ENCODE data around the gene SLC16A6.
"Not testable (repeated sequence)": the region's sequence is repeated elsewhere in the genome, so short reads cannot be mapped to it uniquely, and the experiment has no call there.

SLC16A6 gene, protein sequence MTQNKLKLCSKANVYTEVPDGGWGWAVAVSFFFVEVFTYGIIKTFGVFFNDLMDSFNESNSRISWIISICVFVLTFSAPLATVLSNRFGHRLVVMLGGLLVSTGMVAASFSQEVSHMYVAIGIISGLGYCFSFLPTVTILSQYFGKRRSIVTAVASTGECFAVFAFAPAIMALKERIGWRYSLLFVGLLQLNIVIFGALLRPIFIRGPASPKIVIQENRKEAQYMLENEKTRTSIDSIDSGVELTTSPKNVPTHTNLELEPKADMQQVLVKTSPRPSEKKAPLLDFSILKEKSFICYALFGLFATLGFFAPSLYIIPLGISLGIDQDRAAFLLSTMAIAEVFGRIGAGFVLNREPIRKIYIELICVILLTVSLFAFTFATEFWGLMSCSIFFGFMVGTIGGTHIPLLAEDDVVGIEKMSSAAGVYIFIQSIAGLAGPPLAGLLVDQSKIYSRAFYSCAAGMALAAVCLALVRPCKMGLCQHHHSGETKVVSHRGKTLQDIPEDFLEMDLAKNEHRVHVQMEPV

DNA sequence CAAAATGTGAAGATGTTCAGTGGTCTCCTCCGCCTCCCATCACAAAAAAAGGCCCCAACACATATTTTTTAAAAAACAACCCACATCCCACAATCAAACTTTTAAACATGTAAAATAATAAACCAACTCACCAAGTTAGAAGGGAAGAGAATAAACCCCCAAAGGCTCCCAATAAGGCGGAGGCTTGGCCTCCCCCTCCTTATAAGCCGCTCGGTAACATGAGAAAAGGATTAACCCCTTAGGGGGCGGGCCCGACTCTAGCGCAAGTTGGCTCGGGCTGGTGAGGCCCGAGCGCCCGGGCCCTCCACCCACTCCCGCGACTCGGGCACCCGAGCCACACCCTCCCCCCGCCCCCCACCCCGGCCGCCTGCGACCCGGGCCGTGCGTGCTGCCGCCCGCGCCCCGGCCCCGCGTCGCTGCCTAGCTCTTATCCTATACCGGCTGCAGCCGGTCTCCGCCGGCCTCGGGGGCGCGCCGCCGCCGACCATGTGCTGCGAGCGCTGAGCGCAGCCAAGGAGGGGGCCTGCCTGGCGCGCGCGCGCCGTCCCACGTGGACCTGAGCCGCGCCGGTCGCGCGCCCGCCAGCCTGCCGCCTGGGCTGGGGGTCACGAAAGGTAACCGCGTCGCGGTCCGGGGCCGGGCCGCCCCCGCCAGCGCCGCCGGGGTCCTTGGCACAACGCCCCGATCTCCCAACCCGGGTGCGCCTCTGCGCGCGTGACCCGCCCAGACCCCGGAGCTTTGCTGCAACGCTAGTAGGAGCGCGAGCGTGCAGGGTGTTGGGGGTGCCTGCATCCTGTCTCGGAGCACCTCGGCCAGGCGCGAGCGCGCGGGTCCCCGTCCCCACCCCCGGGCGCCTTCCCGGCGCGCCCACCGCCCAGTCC is at the start of gene SLC16A6, which contains the start of gene ARSG:
Gene SLC16A6 (minus strand): TSS at position 173 of the 881 bp plus-strand sequence. CDS start 12,807 bp downstream, outside the sequence.
Gene ARSG (plus strand): TSS at position 541 of the 881 bp plus-strand sequence. CDS start 15,999 bp downstream, outside the sequence.
- DNase-seq (ENCODE audit: low spot score), result peak; percentile 81

DNA sequence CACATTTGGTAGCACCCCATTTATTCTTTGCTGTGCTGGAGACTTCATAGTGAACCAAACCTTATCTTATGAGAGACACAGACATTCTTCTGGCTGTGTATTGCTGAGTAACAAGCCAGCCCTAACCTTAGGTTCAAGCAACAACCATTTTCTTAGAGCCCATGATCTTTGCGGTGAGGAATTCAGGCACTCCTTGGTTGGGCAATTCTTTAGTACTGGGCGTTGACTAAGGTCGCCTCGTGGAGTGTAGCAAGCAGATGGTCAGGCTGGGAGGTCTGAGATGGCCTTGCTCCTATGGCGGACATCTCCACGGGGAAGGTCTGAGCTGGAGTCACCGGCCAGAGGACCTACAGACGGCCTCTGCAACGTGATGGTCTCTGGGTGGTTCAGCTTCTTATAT is 43.5 kb upstream of the SLC16A6 start:
- DNase-seq (ENCODE audit: low spot score), result no peak

DNA sequence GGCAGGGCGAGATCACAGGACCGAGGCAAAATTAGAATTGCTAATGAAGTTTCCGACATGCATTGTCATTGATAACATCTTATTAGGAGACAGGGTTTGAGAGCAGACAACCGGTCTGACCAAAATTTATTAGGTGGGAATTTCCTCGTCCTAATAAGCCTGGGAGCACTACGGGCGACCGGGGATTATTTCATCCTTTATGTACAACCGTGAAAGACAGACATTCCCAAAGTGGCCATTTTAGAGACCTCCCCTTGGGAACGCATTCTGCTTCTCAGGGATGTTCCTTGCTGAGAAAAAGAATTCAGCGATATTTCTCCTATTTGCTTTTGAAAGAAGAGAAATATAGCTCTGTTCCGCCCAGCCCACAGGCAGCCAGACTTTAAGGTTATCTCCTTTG is 41.0 kb upstream of the SLC16A6 start:
- not testable (repeated sequence) for DNase-seq (ENCODE audit: low spot score)

DNA sequence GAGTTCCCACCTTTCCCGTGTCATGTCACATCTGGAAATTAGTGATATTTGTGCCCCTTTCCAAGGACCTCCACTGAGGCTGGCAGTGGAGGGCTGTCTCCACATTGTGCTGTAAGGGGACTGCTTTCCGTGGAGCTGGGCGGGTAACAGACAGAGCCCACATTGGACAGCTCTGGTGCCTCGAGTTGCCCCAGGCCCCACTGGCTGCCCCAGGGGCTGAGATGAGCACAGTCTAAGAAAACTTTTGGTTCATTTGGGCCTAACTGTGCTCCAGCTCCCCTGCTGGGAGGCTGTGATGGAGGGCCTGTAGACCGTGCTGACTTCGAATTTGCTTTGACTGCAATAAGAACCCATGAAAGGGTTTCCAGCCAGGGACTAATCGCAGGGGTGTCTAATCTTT is 38.4 kb upstream of the SLC16A6 start:
- DNase-seq (ENCODE audit: low spot score), result no peak

DNA sequence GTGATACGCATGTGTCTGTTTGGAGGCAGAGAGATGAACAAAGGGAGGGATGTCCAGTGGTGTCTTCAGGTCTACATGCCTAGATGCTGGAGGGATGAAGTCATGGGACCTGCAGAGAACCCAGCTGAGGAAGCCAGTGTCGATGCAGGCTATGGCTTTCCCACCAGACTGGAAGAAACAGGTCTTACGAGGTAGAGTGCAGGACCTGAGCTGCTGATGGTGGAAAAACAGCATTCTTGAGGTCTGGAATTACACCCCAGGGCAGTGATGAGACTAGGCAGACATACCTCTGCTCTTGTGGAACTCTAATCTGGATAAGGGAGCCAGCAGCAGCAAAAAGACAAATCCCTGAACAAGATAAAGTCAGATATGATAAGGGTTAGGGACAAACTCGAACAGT is 37.7 kb upstream of the SLC16A6 start:
- DNase-seq (ENCODE audit: low spot score), result no peak

DNA sequence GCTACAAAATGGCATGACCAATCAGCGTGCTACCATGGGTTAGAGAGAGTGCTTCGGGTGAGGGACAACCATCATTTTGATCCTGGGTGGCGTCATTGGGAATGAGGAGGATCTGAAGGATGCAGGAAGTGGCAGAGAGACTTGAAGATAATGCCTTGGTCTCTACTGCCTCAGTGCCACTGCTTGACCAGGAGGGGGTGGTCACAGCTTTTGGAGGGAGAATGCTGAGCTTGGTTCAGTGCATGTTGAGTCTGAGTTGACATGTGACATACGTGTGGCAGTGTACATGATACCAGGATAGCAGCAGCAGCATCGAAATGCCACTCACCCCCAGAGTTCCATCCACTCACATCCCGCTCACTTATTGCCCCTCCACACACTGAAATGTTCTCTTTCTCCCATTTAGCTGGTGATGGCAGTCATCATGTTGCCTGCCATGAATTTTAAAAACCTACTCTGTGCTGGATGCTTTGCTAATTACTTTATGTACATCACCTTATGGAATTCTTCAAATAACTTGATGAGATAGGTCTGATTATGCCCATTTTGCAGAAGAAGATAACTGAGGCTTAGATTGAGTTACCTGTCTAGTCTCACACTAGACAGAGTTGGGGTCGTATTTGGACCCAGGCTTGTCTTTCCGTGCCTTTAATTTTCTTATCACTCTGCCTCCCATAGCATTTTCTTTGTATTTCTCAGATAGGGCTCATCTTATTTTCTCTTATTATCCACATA is 37.1 kb upstream of the SLC16A6 start:
- no peak for DNase-seq (ENCODE audit: low spot score)

DNA sequence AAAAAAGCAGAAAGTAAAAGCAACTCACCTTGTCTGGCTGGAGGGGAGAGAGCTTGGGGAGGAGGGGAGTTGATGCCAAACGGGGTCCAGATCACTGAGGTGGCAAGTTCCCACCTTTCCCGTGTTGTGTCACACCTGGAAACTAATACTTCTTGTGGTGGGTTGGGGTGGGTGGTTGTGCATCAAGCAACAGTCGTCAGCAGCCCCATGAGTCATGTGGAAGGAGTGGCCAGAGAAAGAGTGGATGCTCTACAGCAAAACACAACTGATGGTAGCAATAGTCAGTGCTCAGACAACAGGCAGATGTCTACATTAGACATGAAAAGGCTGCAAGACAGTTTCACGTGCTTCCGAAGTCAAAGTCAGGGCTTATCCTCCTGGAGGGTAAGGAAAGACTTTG is 35.8 kb upstream of the SLC16A6 start:
- DNase-seq (ENCODE audit: low spot score), result no peak

DNA sequence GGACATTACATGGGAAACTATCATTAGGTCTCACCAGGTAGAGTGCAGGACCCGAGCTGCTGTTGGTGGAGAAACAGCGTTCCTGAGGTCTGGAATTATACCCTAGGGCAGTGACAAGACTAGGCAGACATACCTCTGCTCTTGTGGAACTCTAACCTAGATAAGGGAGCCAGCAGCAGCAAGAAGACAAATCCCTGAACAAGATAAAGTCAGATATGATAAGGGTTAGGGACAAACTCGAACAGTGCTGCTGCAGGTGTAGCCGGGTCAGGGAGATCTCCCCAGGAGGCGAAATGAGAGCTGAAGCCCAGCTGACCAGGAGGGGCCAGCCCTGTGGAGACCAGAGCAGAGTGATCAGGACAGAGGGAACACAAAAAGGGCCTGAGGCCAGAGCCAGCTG is 35.0 kb upstream of the SLC16A6 start:
- DNase-seq (ENCODE audit: low spot score), result no peak

DNA sequence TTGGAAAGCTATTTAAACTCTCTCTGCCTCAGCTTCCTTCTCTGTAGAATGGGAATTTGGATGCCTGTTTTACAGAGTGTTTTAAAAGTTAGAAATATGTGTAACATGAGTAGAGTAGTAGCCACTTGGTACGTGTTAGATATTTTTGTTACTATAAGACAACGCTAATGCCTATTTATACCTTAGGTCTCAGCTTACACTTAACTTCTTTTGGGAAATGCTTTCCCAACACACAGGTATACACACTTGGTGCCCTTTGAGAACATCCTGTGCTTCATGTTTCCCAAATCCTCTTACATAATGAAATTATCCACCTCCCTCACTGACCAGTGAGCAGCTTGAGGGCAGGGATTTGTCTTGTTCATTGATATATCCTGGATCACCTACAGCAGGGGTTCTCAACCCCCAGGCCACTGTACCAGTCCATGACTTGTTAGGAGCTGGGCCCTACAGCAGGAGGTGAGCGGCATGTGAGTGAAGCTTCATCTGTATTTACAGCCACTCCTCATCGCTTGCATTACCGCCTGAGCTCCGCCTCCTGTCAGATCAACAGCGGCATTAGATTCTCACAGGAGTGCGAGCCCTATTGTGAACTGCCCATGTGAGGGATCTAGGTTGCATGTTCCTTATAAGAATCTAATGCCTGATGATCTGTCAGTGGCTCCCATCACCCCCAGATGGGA is 33.9 kb upstream of the SLC16A6 start:
- DNase-seq (ENCODE audit: low spot score), result no peak

DNA sequence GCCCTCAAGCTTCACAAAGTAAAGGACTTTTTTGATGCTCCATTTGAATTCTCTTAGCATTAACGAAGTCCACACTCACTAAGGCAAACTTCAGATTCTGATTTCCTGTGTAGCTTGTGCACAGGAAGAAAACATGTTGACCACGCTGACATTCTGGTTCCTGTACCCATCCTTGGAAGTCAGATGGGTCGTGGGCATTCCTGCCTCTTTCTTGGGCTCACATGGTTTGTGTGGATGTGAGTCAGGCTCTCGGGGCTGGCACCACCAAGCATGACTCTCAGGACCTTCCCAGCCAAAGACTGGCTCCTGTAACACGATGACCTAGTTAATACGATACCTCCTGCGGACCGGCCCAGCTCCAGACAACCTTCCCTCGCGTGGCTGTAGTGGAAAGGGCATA is 33.2 kb upstream of the SLC16A6 start:
- no peak for DNase-seq (ENCODE audit: low spot score)

DNA sequence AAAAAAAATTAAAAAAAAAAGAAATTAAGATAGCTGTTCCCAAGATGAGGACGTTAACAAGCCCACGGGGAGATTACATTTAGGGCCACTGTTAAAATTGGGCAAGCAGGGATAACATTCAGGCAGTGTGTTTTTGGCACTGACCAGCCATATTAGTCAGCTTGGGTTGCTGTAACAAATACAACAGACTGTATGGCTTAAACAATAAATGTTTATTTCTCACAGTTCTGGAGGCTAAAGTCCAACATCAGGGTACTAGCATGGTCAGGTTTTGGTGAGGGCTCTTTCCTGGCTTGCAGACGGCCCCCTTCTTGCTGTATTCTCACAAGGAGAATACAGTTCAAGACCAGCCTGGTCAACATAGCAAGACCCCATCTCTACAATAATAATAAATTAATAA is 31.7 kb upstream of the SLC16A6 start:
- DNase-seq (ENCODE audit: low spot score), result no peak

DNA sequence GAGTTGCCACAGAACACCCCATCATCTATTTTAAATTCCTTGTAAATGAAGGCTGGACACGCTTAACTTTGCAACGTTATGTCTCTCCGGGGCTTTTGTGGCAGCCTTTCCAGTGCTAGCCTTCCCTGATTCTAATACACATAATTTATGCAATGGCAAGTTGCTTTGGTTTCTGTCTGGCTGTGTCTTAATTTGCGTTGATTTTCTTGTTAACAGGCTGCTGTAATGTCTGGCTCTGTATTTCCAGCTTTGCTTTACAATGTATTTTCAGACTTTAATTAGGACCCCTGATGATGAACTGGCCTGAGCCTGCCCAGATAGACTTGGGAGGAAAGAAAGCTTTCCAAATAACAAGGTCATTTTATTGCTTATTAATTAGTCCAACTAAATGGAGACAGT is 30.6 kb upstream of the SLC16A6 start:
- DNase-seq (ENCODE audit: low spot score), result no peak

DNA sequence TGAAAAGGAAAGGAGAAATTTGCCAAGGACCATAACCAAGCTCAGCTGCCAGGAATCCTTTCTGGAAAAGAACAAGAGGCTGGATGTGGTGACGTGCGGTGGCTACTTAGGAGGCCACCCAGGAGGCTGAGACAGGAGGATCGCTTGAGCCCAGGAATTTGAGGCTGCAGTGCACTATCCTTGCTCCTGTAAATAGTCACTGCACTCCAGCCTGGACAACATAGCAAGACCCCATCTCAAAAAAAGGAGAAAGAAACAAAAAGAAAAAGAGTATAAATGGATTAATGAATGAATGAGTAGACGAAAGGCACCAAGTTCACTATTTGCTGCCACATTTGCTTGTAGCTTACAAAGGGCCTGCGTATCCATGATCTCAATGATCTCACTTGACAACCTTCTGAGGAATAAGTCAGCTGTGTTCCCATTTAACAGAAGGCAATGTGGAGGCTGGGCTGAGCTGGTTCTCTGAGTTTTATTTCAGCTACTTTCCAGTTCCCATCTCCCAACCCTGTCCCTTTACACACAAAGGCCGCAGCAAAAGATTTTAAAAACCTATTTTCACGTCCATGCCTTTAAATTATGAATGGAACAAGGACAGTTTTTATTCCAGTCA is 30.1 kb upstream of the SLC16A6 start:
- no peak for DNase-seq (ENCODE audit: low spot score)

DNA sequence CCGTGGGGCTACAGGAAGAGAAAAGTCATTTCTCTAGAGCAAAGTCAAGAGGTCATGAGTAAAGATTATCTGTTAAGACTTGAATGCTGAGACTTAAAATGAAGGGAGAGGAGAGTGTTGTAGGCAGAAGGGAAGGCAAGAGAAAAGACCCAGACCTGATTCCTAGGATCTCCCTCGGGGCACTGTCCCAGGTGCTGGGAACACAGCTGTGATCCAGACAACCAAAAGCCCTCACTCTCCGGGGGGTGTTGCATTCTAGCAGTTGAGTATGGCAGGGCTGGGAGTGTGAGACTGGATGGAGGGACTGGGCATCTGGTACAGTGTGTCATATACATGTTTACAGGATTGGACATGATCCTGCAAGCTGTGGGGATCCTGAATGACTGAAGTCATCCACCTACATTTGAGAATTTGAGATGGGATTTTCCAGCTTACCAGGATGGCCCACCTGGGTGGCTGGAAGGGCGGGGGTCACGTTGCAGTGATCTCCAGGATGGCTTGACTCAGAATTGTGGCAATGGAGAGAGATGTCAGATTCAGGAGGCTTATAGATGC is 29.5 kb upstream of the SLC16A6 start:
- DNase-seq (ENCODE audit: low spot score), result no peak

DNA sequence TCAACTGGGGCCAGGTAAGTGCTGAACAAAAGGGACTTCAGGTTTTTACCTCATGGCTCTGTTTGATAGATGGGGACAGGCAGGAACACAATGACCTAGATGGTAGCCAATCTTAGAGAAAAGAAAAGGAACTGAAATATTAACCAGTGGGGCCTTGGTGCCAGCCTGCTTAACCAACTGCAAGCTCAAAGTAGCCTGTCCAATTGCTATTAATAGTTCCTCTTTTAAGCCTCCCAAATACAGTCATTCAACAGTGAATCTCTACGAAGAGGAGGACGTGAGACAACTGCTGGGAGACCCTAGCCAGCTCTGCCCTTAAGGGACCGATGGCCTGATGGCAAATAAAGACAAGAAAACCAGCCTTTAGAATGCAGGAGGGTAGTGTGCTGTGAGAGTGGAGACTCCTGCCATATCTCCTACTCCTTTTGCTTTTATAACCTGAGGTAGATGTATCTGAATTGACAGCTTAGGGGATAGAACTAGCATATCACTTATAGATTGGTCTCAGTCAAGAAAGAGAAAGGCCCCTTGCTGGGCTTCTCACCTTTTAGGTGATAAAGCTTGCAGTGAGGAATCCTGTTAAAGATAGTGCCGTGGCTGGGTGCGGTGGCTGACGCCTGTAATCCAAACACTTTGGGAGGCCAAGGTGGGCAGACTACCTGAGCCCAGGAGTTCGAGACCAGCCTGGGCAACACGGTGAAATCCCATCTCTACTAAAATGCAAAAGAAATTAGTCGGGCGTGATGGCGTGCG is 28.7 kb upstream of the SLC16A6 start:
- no peak for DNase-seq (ENCODE audit: low spot score)

DNA sequence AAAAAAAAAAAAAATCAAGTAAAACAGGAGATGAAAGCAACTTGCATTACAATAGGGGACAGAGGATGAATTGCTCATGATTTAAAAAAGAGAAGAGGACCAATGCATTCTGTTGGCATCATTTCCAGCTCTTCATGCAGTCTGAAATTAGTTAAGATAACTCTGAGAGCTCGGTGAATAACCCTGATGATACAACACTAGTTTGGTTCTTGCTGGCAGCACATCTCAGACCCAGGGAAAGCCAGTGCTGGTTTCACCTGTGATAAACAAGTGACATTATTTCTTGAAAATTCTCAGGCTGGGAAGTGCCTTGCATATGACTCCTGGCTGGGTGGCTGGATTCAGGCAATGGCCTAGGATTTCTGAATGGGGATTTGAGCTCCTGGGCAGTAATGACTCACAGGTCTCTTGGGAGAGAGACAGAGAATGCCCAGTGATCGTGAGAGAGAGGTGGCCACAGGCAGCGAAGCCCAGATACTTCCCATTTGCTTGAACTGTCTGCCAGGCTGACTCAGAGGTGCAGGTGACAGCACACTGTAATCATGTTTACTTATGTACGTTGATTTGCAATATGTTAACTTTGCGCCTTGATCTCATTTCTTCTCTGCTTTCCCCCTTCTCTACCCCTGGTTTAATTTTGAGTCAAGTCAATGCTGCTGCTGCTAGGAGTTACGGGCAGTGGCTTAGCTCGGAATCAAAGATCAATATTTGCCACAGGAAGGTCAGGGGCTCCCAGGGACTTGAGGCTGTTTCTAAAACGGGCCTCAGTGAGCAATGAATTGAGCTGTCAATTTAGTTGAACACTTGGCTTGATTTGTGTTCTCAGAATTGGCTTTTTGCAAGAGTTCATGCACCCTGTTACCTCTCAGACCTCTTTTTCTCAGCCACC is 27.4 kb upstream of the SLC16A6 start:
- DNase-seq (ENCODE audit: low spot score), result no peak

DNA sequence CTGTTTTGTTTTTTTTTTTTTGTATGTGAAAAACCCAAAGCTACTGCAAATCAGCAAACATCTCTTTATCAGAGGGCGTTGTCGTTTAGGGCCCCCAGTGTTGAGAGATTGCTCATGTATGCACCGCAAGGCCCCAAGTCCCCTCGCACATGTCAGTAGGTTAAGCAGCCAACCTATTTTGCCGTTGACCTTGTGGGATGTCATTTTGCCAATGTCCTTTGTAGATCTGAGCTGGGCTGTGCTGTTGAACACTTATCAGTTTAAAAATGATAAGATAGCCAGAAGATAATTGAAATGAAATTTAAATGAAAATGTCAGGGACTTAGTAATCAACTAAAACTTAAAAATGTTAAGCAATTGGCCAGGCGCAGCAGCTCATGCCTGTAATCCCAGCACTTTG is 26.5 kb upstream of the SLC16A6 start:
- DNase-seq (ENCODE audit: low spot score), result no peak

DNA sequence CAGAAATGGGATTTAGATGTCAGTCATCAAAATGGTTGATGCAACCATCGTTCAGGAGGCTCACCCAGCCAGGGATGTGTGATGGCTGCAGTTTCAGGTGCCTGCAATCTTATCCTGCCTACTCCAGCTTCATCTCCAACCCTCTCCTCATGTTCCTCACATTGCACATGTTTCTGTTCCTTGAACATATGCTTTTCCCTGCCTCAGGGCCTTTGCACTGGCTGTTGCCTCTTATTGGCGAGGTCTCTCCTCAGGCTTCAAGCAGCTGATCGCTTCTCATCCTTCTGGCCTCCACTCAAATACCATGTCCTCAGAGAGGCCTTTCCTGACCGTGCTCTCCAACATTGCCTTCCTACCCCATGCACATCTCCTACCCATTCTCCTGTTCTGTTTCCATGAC is 25.0 kb upstream of the SLC16A6 start:
- DNase-seq (ENCODE audit: low spot score), result no peak

All from CD4-positive, alpha-beta T cell treated with Interleukin-2 at 100 ng/mL for 4 hours (primary cell).